Sigmoid colon (tissue), 4 donors: ENCODE measurements around the gene FEV.

Experiments used
- CTCF ChIP-seq, 4 experiments: fragments of 450-650 bp in 3 of 4; fragments of 200-600 bp in 1 of 4; IDR thresholded peaks; one replicate each; pipeline ENCODE4 v1.5.1; 2016 to 2019; ENCODE audit warnings: antibody characterized with exemption in 4 of 4, mild to moderate bottlenecking in 3 of 4, moderate library complexity in 2 of 4
- EP300 ChIP-seq, 4 donors: sonication (generic); formaldehyde crosslinking; IDR thresholded peaks; one replicate each; pipeline ENCODE4 v1.6.1; 2017; ENCODE audit warnings: antibody characterized with exemption in 4 of 4
- POLR2A ChIP-seq, 2 donors: fragments of 450-650 bp; IDR thresholded peaks; one replicate each; pipeline ENCODE4 v1.6.1; 2016; ENCODE audit warnings: antibody characterized with exemption in 2 of 2, mild to moderate bottlenecking in 2 of 2, moderate library complexity in 2 of 2
- POLR2AphosphoS5 ChIP-seq, 4 donors: sonication (generic); formaldehyde crosslinking; IDR thresholded peaks; one replicate each; pipeline ENCODE4 v1.6.1; 2017; ENCODE audit warnings: antibody characterized with exemption in 4 of 4

- TF ChIP-seq EP300 (IDR thresholded peaks at IDR 0.05), result no peak
- no peak for TF ChIP-seq POLR2A (IDR thresholded peaks at IDR 0.05)
- peak in 1 of 4 experiments; percentile 14 for TF ChIP-seq CTCF (IDR thresholded peaks at IDR 0.05)
- no peak for TF ChIP-seq POLR2AphosphoS5 (IDR thresholded peaks at IDR 0.05)
These were observed 18.3 kb upstream of the FEV start for GRCh38 chr2:219003267-219003634.
